Measurements from ENCODE around the gene SLX4. TPM values are rescaled to one million over a fixed set of nuclear protein-coding genes. Genes with fewer than 3 reads are reported as not detected.

Gene SLX4
- total and polyA plus RNA-seq, 2 donors (not counting 3 experiments of a cell fraction or from before 2014, with no cell fraction given), result 2.9 to 8.9 TPM

DNA sequence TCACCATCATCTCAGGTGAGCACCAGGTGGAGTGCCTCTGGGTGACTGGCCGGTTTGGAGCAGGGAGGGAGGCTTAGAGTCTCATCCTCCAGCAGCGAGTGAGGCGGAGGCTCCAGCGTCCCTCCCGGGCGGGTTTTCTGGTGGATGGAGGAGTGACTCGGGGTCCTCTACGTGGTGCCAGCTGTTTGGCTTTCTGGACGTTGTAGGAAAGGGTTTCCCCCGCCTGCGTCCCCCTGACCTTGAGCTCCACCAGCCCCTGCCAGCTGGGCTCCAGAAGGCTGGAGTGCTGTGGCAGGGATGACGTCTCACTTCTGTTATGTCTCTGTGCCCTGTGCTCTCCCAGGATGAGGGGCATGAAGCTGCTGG is 43.6 kb upstream of the SLX4 start:
- Histone ChIP-seq H3K27me3 (ENCODE audit: control insufficient read depth in 2 of 2, insufficient read depth in 2 of 2, low read length in 2 of 2) (no peaks in the 10 kb centered on the region), H3K27ac (ENCODE audit: insufficient read depth, low read depth, low read length) (no peak overlapping the region), H3K9ac (replicated peaks; ENCODE audit: extremely low read depth, insufficient read depth, low read length) (no peak overlapping the region), H3K9me3 (replicated peaks; ENCODE audit: control insufficient read depth, insufficient read depth, low read length) (no peaks in the 10 kb centered on the region), H3K4me2 (ENCODE audit: insufficient read depth, low read length) (no peak overlapping the region), H2AFZ (ENCODE audit: low read depth, low read length) (no peak overlapping the region), H3K9me1 (replicated peaks; ENCODE audit: control insufficient read depth, extremely low read depth, insufficient read depth, low read length) (no peaks in the 10 kb centered on the region), H3K79me2 (ENCODE audit: control insufficient read depth, insufficient read depth, low read length) (no peaks in the 10 kb centered on the region), H3K36me3 (ENCODE audit: control insufficient read depth in 2 of 2, extremely low read depth in 1 of 2, insufficient read depth in 2 of 2, low read length in 2 of 2) (peaks cover 2 to 32% of the 10 kb centered on the region in 2 experiments), H3K4me3 (replicated peaks in 1 of 3; ENCODE audit: insufficient read depth in 1 of 3, low read depth in 1 of 3, low read length in 3 of 3) (no peak overlapping the region), H4K20me1 (replicated peaks; ENCODE audit: control insufficient read depth, extremely low read depth, insufficient read depth, low read length) (no peaks in the 10 kb centered on the region), H3K4me1 (ENCODE audit: control insufficient read depth, extremely low read depth, insufficient read depth, low read length) (no peaks in the 10 kb centered on the region)
- DNase-seq (ENCODE audit: low read depth, low spot score), result no peak
- BruUV-seq (replicated peaks), result no TSS peak
- TF ChIP-seq POLR2A (IDR thresholded peaks at IDR 0.05; ENCODE audit: low read depth, low read length) (no peak), GATA2 (IDR thresholded peaks at IDR 0.05; ENCODE audit: insufficient read depth, insufficient read length, low read depth, low read length) (no peak), EZH2 (IDR thresholded peaks at IDR 0.05; ENCODE audit: borderline replicate concordance, low read depth, low read length, severe bottlenecking) (no peak), MYC (IDR thresholded peaks at IDR 0.05; ENCODE audit: low read depth, low read length) (no peak), JUN (IDR thresholded peaks at IDR 0.05; ENCODE audit: borderline replicate concordance, insufficient read depth, insufficient read length, low read depth) (no peak), POLR2AphosphoS5 (IDR thresholded peaks at IDR 0.05; ENCODE audit: insufficient read depth, low read depth, low read length) (no peak), FOS (IDR thresholded peaks at IDR 0.05; ENCODE audit: borderline replicate concordance, insufficient read depth, low read length) (no peak)
- TF ChIP-seq, protein P1, sequence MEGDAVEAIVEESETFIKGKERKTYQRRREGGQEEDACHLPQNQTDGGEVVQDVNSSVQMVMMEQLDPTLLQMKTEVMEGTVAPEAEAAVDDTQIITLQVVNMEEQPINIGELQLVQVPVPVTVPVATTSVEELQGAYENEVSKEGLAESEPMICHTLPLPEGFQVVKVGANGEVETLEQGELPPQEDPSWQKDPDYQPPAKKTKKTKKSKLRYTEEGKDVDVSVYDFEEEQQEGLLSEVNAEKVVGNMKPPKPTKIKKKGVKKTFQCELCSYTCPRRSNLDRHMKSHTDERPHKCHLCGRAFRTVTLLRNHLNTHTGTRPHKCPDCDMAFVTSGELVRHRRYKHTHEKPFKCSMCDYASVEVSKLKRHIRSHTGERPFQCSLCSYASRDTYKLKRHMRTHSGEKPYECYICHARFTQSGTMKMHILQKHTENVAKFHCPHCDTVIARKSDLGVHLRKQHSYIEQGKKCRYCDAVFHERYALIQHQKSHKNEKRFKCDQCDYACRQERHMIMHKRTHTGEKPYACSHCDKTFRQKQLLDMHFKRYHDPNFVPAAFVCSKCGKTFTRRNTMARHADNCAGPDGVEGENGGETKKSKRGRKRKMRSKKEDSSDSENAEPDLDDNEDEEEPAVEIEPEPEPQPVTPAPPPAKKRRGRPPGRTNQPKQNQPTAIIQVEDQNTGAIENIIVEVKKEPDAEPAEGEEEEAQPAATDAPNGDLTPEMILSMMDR (IDR thresholded peaks at IDR 0.05; ENCODE audit: extremely low read depth in 1 of 2, insufficient read depth in 1 of 2, low read depth in 1 of 2, low read length in 2 of 2), result no peak
- TF ChIP-seq, protein P2, sequence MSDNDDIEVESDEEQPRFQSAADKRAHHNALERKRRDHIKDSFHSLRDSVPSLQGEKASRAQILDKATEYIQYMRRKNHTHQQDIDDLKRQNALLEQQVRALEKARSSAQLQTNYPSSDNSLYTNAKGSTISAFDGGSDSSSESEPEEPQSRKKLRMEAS (IDR thresholded peaks at IDR 0.05; ENCODE audit: insufficient read depth, insufficient read length), result no peak
- ChIA-PET CTCF (interaction anchor here (1.9 to 2.1 kb wide), 2 partner anchors 22 to 208 kb away, joined by 5 to 10 read pairs; no protein-coding TSS in a partner anchor), POLR2A (no interaction called here)
- intact Hi-C loops (cut with micrococcal nuclease) (no loop called here), dilution Hi-C loops (cut with MboI; ENCODE audit: extremely low pct_ligation_motif_present, low sequenced_read_pairs) (no loop called here)
- FAIRE-seq, result no peak
